Stomach (tissue), 9 donors: ENCODE measurements around the gene CPVL. TPM values are rescaled to one million over a fixed set of nuclear protein-coding genes. Genes with fewer than 3 reads are reported as not detected.
A peak's percentile ranks its signal among the peaks of the same experiment; 100 is the strongest.

ENCODE experiments used
- DNase-seq, 2 donors: peaks; one replicate each; pipeline versions ENCODE4 v3.0.0 to v3.0.0-alpha.2; 2013 to 2019
- H3K27ac ChIP-seq, 5 donors: fragments of 200-600 bp in 4 of 5; sonication (generic) in 4 of 5; one replicate each; pipeline ENCODE4 v1.5.1; 2013 to 2019; ENCODE audit warnings: mild to moderate bottlenecking in 1 of 5, moderate library complexity in 1 of 5
- H3K27me3 ChIP-seq, 3 donors: fragments of 200-600 bp; sonication (generic); one replicate each; pipeline ENCODE4 v1.5.1; 2017 to 2019; ENCODE audit warnings: mixed run types in 1 of 3
- H3K36me3 ChIP-seq, 4 donors: fragments of 200-600 bp; sonication (generic); 1 replicate in 3 of 4; 2 replicates in 1 of 4; pipeline ENCODE4 v1.5.1; 2016 to 2019
- H3K4me1 ChIP-seq, 4 donors: fragments of 200-600 bp; sonication (generic); one replicate each; pipeline ENCODE4 v1.5.1; 2016 to 2019
- H3K4me3 ChIP-seq, 4 donors: fragments of 200-600 bp; sonication (generic) in 3 of 4; one replicate each; pipeline ENCODE4 v1.5.1; 2016 to 2019; ENCODE audit warnings: mild to moderate bottlenecking in 1 of 4
- H3K9me3 ChIP-seq, 4 donors: fragments of 200-600 bp; sonication (generic); one replicate each; pipeline ENCODE4 v1.5.1; 2016 to 2019
- CTCF ChIP-seq, 7 experiments: fragments of 450-650 bp in 4 of 7; fragments of 200-600 bp in 3 of 7; sonication (generic) in 3 of 7; IDR thresholded peaks; one replicate each; pipeline ENCODE4 v1.5.1; 2016 to 2019; ENCODE audit warnings: antibody characterized with exemption in 7 of 7, control low read depth in 2 of 7, mild to moderate bottlenecking in 1 of 7
- EP300 ChIP-seq: sonication (generic); formaldehyde crosslinking; IDR thresholded peaks from one replicate; pipeline ENCODE4 v1.6.1; 2017; ENCODE audit warnings: antibody characterized with exemption
- POLR2A ChIP-seq, 4 donors: fragments of 450-650 bp; IDR thresholded peaks; one replicate each; pipeline ENCODE4 v1.6.1; 2016; ENCODE audit warnings: antibody characterized with exemption in 4 of 4, control low read depth in 2 of 4, mild to moderate bottlenecking in 1 of 4, moderate library complexity in 1 of 4
- POLR2AphosphoS5 ChIP-seq, 3 donors: sonication (generic); formaldehyde crosslinking; IDR thresholded peaks; one replicate each; pipeline ENCODE4 v1.6.1; 2016; ENCODE audit warnings: antibody characterized with exemption in 3 of 3
- WGBS, 5 donors: extraction: QIAGEN DNeasy Blood & Tissue Kit in 3 of 5; methylation state at CpG; one replicate each; pipeline versions ENCODE4 v1.1.5 to v1.1.7; 2013 to 2018; 5-methylcytosine and 5-hydroxymethylcytosine counted together
- intact Hi-C: fragments of 100-400 bp; cut with DNase I; formaldehyde crosslinking; loops from one replicate; pipeline ENCODE4 v1.15.1; 2023; ENCODE audit warnings: low total_unique reads
- polyA plus RNA-seq, 3 donors: library from polyadenylated mRNA; stranded (reverse); fragments of 200-250 nt; gene quantifications; one replicate each; pipeline ENCODE4 v1.2.3, GENCODE V29; 2013
- total RNA-seq, 5 donors: library from RNA; depleted of rRNA; stranded (reverse); fragments of >200 nt; gene quantifications; one replicate each; pipeline versions ENCODE4 v1.1.0 to v1.2.3, GENCODE V29; 2014 to 2016
- donor health status: healthy with polysubstance abuse.
- donor health status: Bipolar disorder and iron deficiency.
- donor health status: healthy.

The CPVL gene
- total and polyA plus RNA-seq, 8 donors: 4.1 to 24.3 (median 17.5) TPM; not detected in 3

GRCh38 chr7:29189743-29190201 is 43.4 kb upstream of the CPVL start:
- intact Hi-C loops: loop anchor here (5.0 kb wide), 1 partner anchor 218 kb away; no protein-coding TSS in a partner anchor
- Histone ChIP-seq H3K9me3 (no peaks in the 10 kb centered on the region), H3K27me3 (peaks cover 0 to 31% (median 12%) of the 10 kb centered on the region in 3 donors), H3K27ac (no peak overlapping the region), H3K36me3 (no peaks in the 10 kb centered on the region), H3K4me1 (peaks cover 12 to 30% (median 26%) of the 10 kb centered on the region in 4 donors), H3K4me3 (peak overlapping the region in 1 of 4 donors; percentile 15)
- TF ChIP-seq CTCF (IDR thresholded peaks at IDR 0.05) (peak in 5 of 7 experiments; percentile 61 to 87 (median 81)), EP300 (no peak), POLR2A (IDR thresholded peaks at IDR 0.05) (no peak), POLR2AphosphoS5 (IDR thresholded peaks at IDR 0.05) (no peak)
- 4 to 18% (median 8%) methylated on average over 11 to 16 of the region's 16 CpGs for WGBS, 5 donors
- peak; percentile 76 to 90 for DNase-seq

GRCh38 chr7:29185613-29186012 is 39.3 kb upstream of the CPVL start:
- TF ChIP-seq POLR2A (IDR thresholded peaks at IDR 0.05): no peak
- no peak for TF ChIP-seq POLR2AphosphoS5 (IDR thresholded peaks at IDR 0.05)
- no peak for TF ChIP-seq EP300
- TF ChIP-seq CTCF (IDR thresholded peaks at IDR 0.05): no peak
- no peaks in the 10 kb centered on the region for H3K9me3 ChIP-seq
- intact Hi-C loops: loop anchor here (5.0 kb wide), 1 partner anchor 222 kb away; no protein-coding TSS in a partner anchor
- no peak overlapping the region for H3K27ac ChIP-seq
- no peaks in the 10 kb centered on the region for H3K36me3 ChIP-seq
- H3K4me1 ChIP-seq: peaks cover 5 to 14% (median 14%) of the 10 kb centered on the region in 4 donors
- no peak overlapping the region for H3K4me3 ChIP-seq
- peaks cover 0 to 11% (median 6%) of the 10 kb centered on the region in 3 donors for H3K27me3 ChIP-seq
- WGBS, 5 donors: 82 to 85% (median 84%) methylated on average over 6 of the region's 6 CpGs
- no peak for DNase-seq

- WGBS, 5 donors: 73 to 90% (median 80%) methylated on average over 2 of the region's 2 CpGs
- DNase-seq: no peak
- TF ChIP-seq EP300 (no peak), POLR2AphosphoS5 (IDR thresholded peaks at IDR 0.05) (no peak), CTCF (IDR thresholded peaks at IDR 0.05) (no peak), POLR2A (IDR thresholded peaks at IDR 0.05) (no peak)
- H3K4me3 ChIP-seq: no peak overlapping the region
- H3K27me3 ChIP-seq: peaks cover 0 to 8% (median 2%) of the 10 kb centered on the region in 3 donors
- H3K9me3 ChIP-seq: no peaks in the 10 kb centered on the region
- peaks cover 2 to 4% (median 4%) of the 10 kb centered on the region in 4 donors for H3K4me1 ChIP-seq
- intact Hi-C loops: loop anchor here (5.0 kb wide), 1 partner anchor 163 kb away; no protein-coding TSS in a partner anchor
- H3K36me3 ChIP-seq: no peaks in the 10 kb centered on the region
- H3K27ac ChIP-seq: no peak overlapping the region
Measured at GRCh38 chr7:29184599-29184998, 38.3 kb upstream of the CPVL start.

GRCh38 chr7:29179115-29179514 is 32.8 kb upstream of the CPVL start:
- no peak overlapping the region for H3K27ac ChIP-seq
- no peaks in the 10 kb centered on the region for H3K4me1 ChIP-seq
- intact Hi-C loops: no loop called here
- H3K27me3 ChIP-seq: no peaks in the 10 kb centered on the region
- H3K9me3 ChIP-seq: no peaks in the 10 kb centered on the region
- WGBS, 5 donors: 50 to 86% (median 82%) methylated on average over 1 of the region's 1 CpG; no CpG with 5 or more reads in 1 of the 5 donors
- DNase-seq: no peak
- no peak overlapping the region for H3K4me3 ChIP-seq
- TF ChIP-seq CTCF (IDR thresholded peaks at IDR 0.05) (no peak), POLR2A (IDR thresholded peaks at IDR 0.05) (no peak)
- no peaks in the 10 kb centered on the region for H3K36me3 ChIP-seq
